ENCODE measurements around the gene LTBP4. TPM values are rescaled to one million over a fixed set of nuclear protein-coding genes. Genes with fewer than 3 reads are reported as not detected.

Gene LTBP4
- total RNA-seq, 2 donors from 2014 or later: 687 to 905 TPM

GRCh38 chr19:40594657-40595091, 6.5 kb upstream of the LTBP4 start:
- ATAC-seq (ENCODE audit: insufficient number of reproducible peaks, low FRiP score, low read depth): no peak
- DNase-seq (ENCODE audit: low spot score): no peak
- peaks cover 17 to 21% of the 10 kb centered on the region in 2 donors for H3K4me1 ChIP-seq (ENCODE audit: control insufficient read depth in 1 of 2, low read depth in 2 of 2)
- no peaks in the 10 kb centered on the region for H3K27me3 ChIP-seq (replicated peaks; ENCODE audit: insufficient read depth)
- no peak overlapping the region for H3K27ac ChIP-seq
- H3K4me3 ChIP-seq: no peak overlapping the region
- no peak for TF ChIP-seq CTCF (IDR thresholded peaks at IDR 0.05)
- no peaks in the 10 kb centered on the region for H3K9me3 ChIP-seq
- H3K36me3 ChIP-seq: no peaks in the 10 kb centered on the region

GRCh38 chr19:40596608-40597328, 4.4 kb upstream of the LTBP4 start:
- no peak overlapping the region for H3K27ac ChIP-seq
- no peaks in the 10 kb centered on the region for H3K9me3 ChIP-seq

GRCh38 chr19:40597329-40597838, 3.8 kb upstream of the LTBP4 start:
- no peaks in the 10 kb centered on the region for H3K36me3 ChIP-seq
- H3K27ac ChIP-seq: no peak overlapping the region
- no peak for TF ChIP-seq CTCF (IDR thresholded peaks at IDR 0.05)
- peak overlapping the region; percentile 65 for H3K4me3 ChIP-seq
- peaks cover 31 to 37% of the 10 kb centered on the region in 2 donors for H3K4me1 ChIP-seq (ENCODE audit: control insufficient read depth in 1 of 2, low read depth in 2 of 2)
- no peaks in the 10 kb centered on the region for H3K27me3 ChIP-seq (replicated peaks; ENCODE audit: insufficient read depth)
- no peak for ATAC-seq (ENCODE audit: insufficient number of reproducible peaks, low FRiP score, low read depth)
- DNase-seq (ENCODE audit: low spot score): no peak
- no peaks in the 10 kb centered on the region for H3K9me3 ChIP-seq

More at GRCh38 chr19:40596608-40597328, 4.4 kb upstream of the LTBP4 start:
- ATAC-seq (ENCODE audit: insufficient number of reproducible peaks, low FRiP score, low read depth) (no peak), DNase-seq (ENCODE audit: low spot score) (no peak)
- TF ChIP-seq CTCF (IDR thresholded peaks at IDR 0.05): no peak
- H3K4me3 ChIP-seq: peak overlapping the region; percentile 65
- H3K4me1 ChIP-seq (ENCODE audit: control insufficient read depth in 1 of 2, low read depth in 2 of 2): peaks cover 30 to 35% of the 10 kb centered on the region in 2 donors
- H3K27me3 ChIP-seq (replicated peaks; ENCODE audit: insufficient read depth): no peaks in the 10 kb centered on the region
- no peaks in the 10 kb centered on the region for H3K36me3 ChIP-seq

- no peaks in the 10 kb centered on the region for H3K36me3 ChIP-seq
- H3K4me3 ChIP-seq: peak overlapping the region; percentile 30
- ATAC-seq (ENCODE audit: insufficient number of reproducible peaks, low FRiP score, low read depth): no peak
- H3K27ac ChIP-seq: peak overlapping the region in 1 of 2 donors; percentile 96
- peaks cover 41 to 46% of the 10 kb centered on the region in 2 donors for H3K4me1 ChIP-seq (ENCODE audit: control insufficient read depth in 1 of 2, low read depth in 2 of 2)
- no peaks in the 10 kb centered on the region for H3K27me3 ChIP-seq (replicated peaks; ENCODE audit: insufficient read depth)
- no peaks in the 10 kb centered on the region for H3K9me3 ChIP-seq
- peak; percentile 69 for DNase-seq (ENCODE audit: low spot score)
- TF ChIP-seq CTCF (IDR thresholded peaks at IDR 0.05): peak; percentile 97
Observed at GRCh38 chr19:40598121-40598917, 2.9 kb upstream of the LTBP4 start.

GRCh38 chr19:40598918-40599307, 2.3 kb upstream of the LTBP4 start:
- Histone ChIP-seq H3K27me3 (replicated peaks; ENCODE audit: insufficient read depth) (no peaks in the 10 kb centered on the region), H3K4me3 (peak overlapping the region; percentile 91), H3K27ac (peak overlapping the region; percentile 93 to 96), H3K36me3 (no peaks in the 10 kb centered on the region), H3K9me3 (no peaks in the 10 kb centered on the region), H3K4me1 (ENCODE audit: control insufficient read depth in 1 of 2, low read depth in 2 of 2) (peaks cover 41 to 47% of the 10 kb centered on the region in 2 donors)
- no peak for DNase-seq (ENCODE audit: low spot score)
- TF ChIP-seq CTCF (IDR thresholded peaks at IDR 0.05): no peak
- ATAC-seq (ENCODE audit: insufficient number of reproducible peaks, low FRiP score, low read depth): no peak
